Mesodermal cell (in vitro differentiated cells): ENCODE results near the gene MOV10L1.

Source experiments
- H3K27ac ChIP-seq: 2 replicates; pipeline ENCODE4 v1.7.0; 2013; ENCODE audit warnings: mild to moderate bottlenecking, low read depth, low read length, moderate library complexity; ENCODE audit not compliant: severe bottlenecking
- H3K36me3 ChIP-seq: 2 replicates; pipeline ENCODE4 v1.7.1; 2013; ENCODE audit warnings: mild to moderate bottlenecking, low read length, moderate library complexity; ENCODE audit not compliant: control insufficient read depth, insufficient read depth
- H3K4me1 ChIP-seq: one replicate; pipeline ENCODE4 v1.7.1; 2013; ENCODE audit warnings: mild to moderate bottlenecking, low read length; ENCODE audit not compliant: insufficient read depth, control insufficient read depth, poor library complexity, severe bottlenecking
- H3K4me3 ChIP-seq: 2 replicates; pipeline ENCODE4 v1.7.0; 2013; ENCODE audit warnings: low read length, control low read depth, mild to moderate bottlenecking; ENCODE audit not compliant: insufficient read depth, poor library complexity, severe bottlenecking; ENCODE audit errors: extremely low read depth
- H3K9me3 ChIP-seq: 2 replicates; pipeline ENCODE4 v1.7.1; 2013; ENCODE audit warnings: mild to moderate bottlenecking, low read length, moderate library complexity; ENCODE audit not compliant: control insufficient read depth
- WGBS, 2 experiments: methylation state at CpG; one replicate each; pipeline ENCODE4 v1.1.5; 2013; ENCODE audit warnings: missing lambda C conversion rate in 2 of 2; ENCODE audit not compliant: insufficient coverage in 2 of 2; 5-methylcytosine and 5-hydroxymethylcytosine counted together

The MOV10L1 gene

DNA sequence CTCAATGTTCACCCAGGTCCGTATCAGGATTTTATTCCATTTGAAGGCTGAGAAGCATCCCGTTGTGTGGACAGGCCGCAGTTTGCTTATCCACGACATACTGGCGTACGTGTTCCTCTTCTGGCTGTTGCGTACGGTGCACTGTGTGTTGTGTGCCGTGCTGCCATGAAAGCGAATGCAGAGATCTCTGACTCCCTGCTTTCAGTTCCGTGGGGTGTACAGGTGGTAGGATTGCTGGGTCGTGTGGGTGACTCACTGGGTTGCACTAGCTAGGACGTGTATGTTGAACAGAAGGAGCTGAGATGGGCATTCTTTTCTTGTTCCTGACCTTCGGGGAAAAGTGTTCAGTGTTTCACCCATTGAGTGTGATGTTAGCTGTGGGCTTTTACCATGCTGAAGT is 121.3 kb downstream of the MOV10L1 start:
- H3K27ac ChIP-seq = no peak overlapping the region
- H3K36me3 ChIP-seq = peaks cover 83% of the 10 kb centered on the region
- H3K4me3 ChIP-seq = no peak overlapping the region
- 97% methylated on average over 11 to 12 of the region's 14 CpGs for WGBS, 2 experiments
- no peaks in the 10 kb centered on the region for H3K9me3 ChIP-seq
- peaks cover 8% of the 10 kb centered on the region for H3K4me1 ChIP-seq
